ENCODE data around the gene FSTL1. TPM values are rescaled to one million over a fixed set of nuclear protein-coding genes. Genes with fewer than 3 reads are reported as not detected.

Gene FSTL1
- total and polyA plus RNA-seq, 8 donors: 7.3 to 131 (median 15.1) TPM

- Histone ChIP-seq H3K27ac (no peak overlapping the region), H3K9me3 (no peaks in the 10 kb centered on the region), H3K4me3 (no peak overlapping the region), H3K27me3 (no peaks in the 10 kb centered on the region), H3K4me1 (no peaks in the 10 kb centered on the region), H3K36me3 (no peaks in the 10 kb centered on the region)
- 87 to 94% methylated on average over 3 of the region's 3 CpGs for WGBS, 2 donors
- peak in 2 of 4 donors; percentile 51 to 59 for ATAC-seq
- DNase-seq: no peak
- no peak for TF ChIP-seq CTCF (IDR thresholded peaks at IDR 0.05)
- FAIRE-seq: no peak
- intact Hi-C loops (cut with DNase I): no loop called here
Observed at GRCh38 chr3:120496278-120497002, 45.6 kb upstream of the FSTL1 start.

GRCh38 chr3:120495809-120496208 lies 45.0 kb upstream of the FSTL1 start:
- Histone ChIP-seq H3K4me3 (no peak overlapping the region), H3K27me3 (no peaks in the 10 kb centered on the region), H3K9me3 (no peaks in the 10 kb centered on the region), H3K27ac (no peak overlapping the region), H3K36me3 (no peaks in the 10 kb centered on the region), H3K4me1 (no peaks in the 10 kb centered on the region)
- WGBS, 2 donors: 83% methylated on average over 2 of the region's 2 CpGs
- ATAC-seq (no peak), DNase-seq (no peak), FAIRE-seq (no peak)
- intact Hi-C loops (cut with DNase I): no loop called here
- no peak for TF ChIP-seq CTCF (IDR thresholded peaks at IDR 0.05)

GRCh38 chr3:120492103-120492502 lies 41.3 kb upstream of the FSTL1 start:
- H3K27me3 ChIP-seq: no peaks in the 10 kb centered on the region
- intact Hi-C loops (cut with DNase I): no loop called here
- no peak overlapping the region for H3K27ac ChIP-seq
- H3K9me3 ChIP-seq: no peaks in the 10 kb centered on the region
- WGBS, 2 donors: 64 to 70% methylated on average over 5 of the region's 5 CpGs
- H3K4me3 ChIP-seq: no peak overlapping the region
- no peaks in the 10 kb centered on the region for H3K36me3 ChIP-seq
- ATAC-seq: no peak
- TF ChIP-seq CTCF (IDR thresholded peaks at IDR 0.05): no peak
- no peak for FAIRE-seq
- no peak for DNase-seq
- no peaks in the 10 kb centered on the region for H3K4me1 ChIP-seq

GRCh38 chr3:120489421-120489820 lies 38.6 kb upstream of the FSTL1 start:
- WGBS, 2 donors: 91 to 95% methylated on average over 2 of the region's 2 CpGs
- FAIRE-seq (no peak), ATAC-seq (no peak), DNase-seq (no peak)
- no peak for TF ChIP-seq CTCF (IDR thresholded peaks at IDR 0.05)
- intact Hi-C loops (cut with DNase I): no loop called here
- Histone ChIP-seq H3K9me3 (no peaks in the 10 kb centered on the region), H3K27ac (no peak overlapping the region), H3K27me3 (no peaks in the 10 kb centered on the region), H3K36me3 (no peaks in the 10 kb centered on the region), H3K4me1 (no peaks in the 10 kb centered on the region), H3K4me3 (no peak overlapping the region)

GRCh38 chr3:120488296-120488695 lies 37.5 kb upstream of the FSTL1 start:
- ATAC-seq (no peak), FAIRE-seq (no peak), DNase-seq (no peak)
- WGBS, 2 donors: 80 to 86% methylated on average over 3 of the region's 3 CpGs
- Histone ChIP-seq H3K4me1 (no peaks in the 10 kb centered on the region), H3K27ac (no peak overlapping the region), H3K4me3 (no peak overlapping the region), H3K9me3 (no peaks in the 10 kb centered on the region), H3K27me3 (no peaks in the 10 kb centered on the region), H3K36me3 (no peaks in the 10 kb centered on the region)
- no peak for TF ChIP-seq CTCF (IDR thresholded peaks at IDR 0.05)
- intact Hi-C loops (cut with DNase I): no loop called here
